Anterior cingulate cortex (tissue), 58 donors: Measurements from ENCODE around the gene PLCB1.
A peak's percentile ranks its signal among the peaks of the same experiment; 100 is the strongest.

Source experiments
- DNase-seq, 58 donors: peaks; one replicate each; lab custom pipeline; 2025; lab: John Stamatoyannopoulos, UW

The PLCB1 gene

GRCh38 chr20:8879669-8880068 is 747.6 kb downstream of the PLCB1 start:
- DNase-seq, result no peak

- DNase-seq, result no peak
Observed at GRCh38 chr20:8880085-8880853, 748.2 kb downstream of the PLCB1 start.

- DNase-seq, result no peak
Observed at GRCh38 chr20:8891039-8891438, 759.0 kb downstream of the PLCB1 start.

GRCh38 chr20:8895472-8895871 is 763.4 kb downstream of the PLCB1 start:
- no peak for DNase-seq

GRCh38 chr20:8898823-8899222 is 766.8 kb downstream of the PLCB1 start:
- no peak for DNase-seq

- DNase-seq, result no peak
Observed at GRCh38 chr20:8901237-8902025, 769.4 kb downstream of the PLCB1 start.

GRCh38 chr20:8903655-8904605 is 771.9 kb downstream of the PLCB1 start:
- no peak for DNase-seq

- no peak for DNase-seq
Observed at GRCh38 chr20:8909596-8909995, 777.5 kb downstream of the PLCB1 start.

- no peak for DNase-seq
Observed at GRCh38 chr20:8912096-8912495, 780.0 kb downstream of the PLCB1 start.

GRCh38 chr20:8912731-8913130 is 780.7 kb downstream of the PLCB1 start:
- DNase-seq, result peak in 13 of 58 donors; percentile 1 to 60 (median 13)

- no peak for DNase-seq
Observed at GRCh38 chr20:8913456-8913855, 781.4 kb downstream of the PLCB1 start.

GRCh38 chr20:8914421-8914820 is 782.4 kb downstream of the PLCB1 start:
- DNase-seq, result no peak

GRCh38 chr20:8917084-8917483 is 785.0 kb downstream of the PLCB1 start:
- no peak for DNase-seq

- no peak for DNase-seq
Observed at GRCh38 chr20:8918145-8918544, 786.1 kb downstream of the PLCB1 start.

GRCh38 chr20:8924539-8924938 is 792.5 kb downstream of the PLCB1 start:
- no peak for DNase-seq

- no peak for DNase-seq
Observed at GRCh38 chr20:8930726-8931125, 798.7 kb downstream of the PLCB1 start.

- DNase-seq, result no peak
Observed at GRCh38 chr20:8932192-8933165, 800.4 kb downstream of the PLCB1 start.

GRCh38 chr20:8933381-8933807 is 801.3 kb downstream of the PLCB1 start:
- no peak for DNase-seq

- DNase-seq, result no peak
Observed at GRCh38 chr20:8934362-8934761, 802.3 kb downstream of the PLCB1 start.
